ENCODE measurements around the gene LAMA3. TPM values are rescaled to one million over a fixed set of nuclear protein-coding genes. Genes with fewer than 3 reads are reported as not detected.

Gene LAMA3
- 0.40 and 0.56 TPM in 2 replicates for total RNA-seq (2014; rRNA removed; shearing (Covaris generic))
- 0.99 and 1.3 TPM in 2 replicates for polyA plus RNA-seq (2015; cell fraction: cytosol; rRNA removed)
- polyA plus RNA-seq (2015; cell fraction: nucleus; rRNA removed) = 3.1 and 4.3 TPM in 2 replicates

- no peak for DNase-seq (ENCODE audit: low read depth)
Measured at GRCh38 chr18:23689031-23689615, at the start of gene LAMA3. LAMA3 (plus strand) TSS chr18:23689453; CDS start chr18:23689684, 231 bp downstream.

- DNase-seq (ENCODE audit: low read depth) = no peak
Measured at GRCh38 chr18:23640052-23640451, 49.2 kb upstream of the LAMA3 start.

GRCh38 chr18:23641143-23641720, 48.0 kb upstream of the LAMA3 start:
- DNase-seq (ENCODE audit: low read depth) = no peak

- no peak for DNase-seq (ENCODE audit: low read depth)
Measured at GRCh38 chr18:23641937-23642666, 47.2 kb upstream of the LAMA3 start.

- no peak for DNase-seq (ENCODE audit: low read depth)
Measured at GRCh38 chr18:23643815-23644490, 45.3 kb upstream of the LAMA3 start.

- DNase-seq (ENCODE audit: low read depth) = no peak
Measured at GRCh38 chr18:23645568-23646175, 43.6 kb upstream of the LAMA3 start.

- no peak for DNase-seq (ENCODE audit: low read depth)
Measured at GRCh38 chr18:23646282-23646681, 43.0 kb upstream of the LAMA3 start.

GRCh38 chr18:23648456-23648855, 40.8 kb upstream of the LAMA3 start:
- no peak for DNase-seq (ENCODE audit: low read depth)

- DNase-seq (ENCODE audit: low read depth) = no peak
Measured at GRCh38 chr18:23648940-23649607, 40.2 kb upstream of the LAMA3 start.

GRCh38 chr18:23650968-23651927, 38.0 kb upstream of the LAMA3 start:
- peak; percentile 70 for DNase-seq (ENCODE audit: low read depth)

GRCh38 chr18:23652232-23652631, 37.0 kb upstream of the LAMA3 start:
- DNase-seq (ENCODE audit: low read depth) = no peak

GRCh38 chr18:23658285-23658684, 31.0 kb upstream of the LAMA3 start:
- DNase-seq (ENCODE audit: low read depth) = no peak

GRCh38 chr18:23661735-23662308, 27.4 kb upstream of the LAMA3 start:
- DNase-seq (ENCODE audit: low read depth) = no peak

GRCh38 chr18:23662309-23663263, 26.7 kb upstream of the LAMA3 start, which contains the start of gene ANKRD29:
ANKRD29 (minus strand) TSS chr18:23662911; CDS start chr18:23662730, 181 bp downstream.
- no peak for DNase-seq (ENCODE audit: low read depth)

GRCh38 chr18:23664674-23665073, 24.6 kb upstream of the LAMA3 start:
- DNase-seq (ENCODE audit: low read depth) = no peak

- no peak for DNase-seq (ENCODE audit: low read depth)
Measured at GRCh38 chr18:23667114-23667513, 22.1 kb upstream of the LAMA3 start.

- no peak for DNase-seq (ENCODE audit: low read depth)
Measured at GRCh38 chr18:23668731-23669130, 20.5 kb upstream of the LAMA3 start.

- DNase-seq (ENCODE audit: low read depth) = no peak
Measured at GRCh38 chr18:23669202-23669766, 20.0 kb upstream of the LAMA3 start.

Measured in HT1080 (cell line).